ENCODE measurements around the gene SKI. TPM values are rescaled to one million over a fixed set of nuclear protein-coding genes. Genes with fewer than 3 reads are reported as not detected.

SKI gene
- total and polyA plus RNA-seq, 10 of the 15 experiments (the other 5 are each of a cell fraction or from before 2014, with no cell fraction given) = 0.03 to 14.9 (median 0.96) TPM

DNA sequence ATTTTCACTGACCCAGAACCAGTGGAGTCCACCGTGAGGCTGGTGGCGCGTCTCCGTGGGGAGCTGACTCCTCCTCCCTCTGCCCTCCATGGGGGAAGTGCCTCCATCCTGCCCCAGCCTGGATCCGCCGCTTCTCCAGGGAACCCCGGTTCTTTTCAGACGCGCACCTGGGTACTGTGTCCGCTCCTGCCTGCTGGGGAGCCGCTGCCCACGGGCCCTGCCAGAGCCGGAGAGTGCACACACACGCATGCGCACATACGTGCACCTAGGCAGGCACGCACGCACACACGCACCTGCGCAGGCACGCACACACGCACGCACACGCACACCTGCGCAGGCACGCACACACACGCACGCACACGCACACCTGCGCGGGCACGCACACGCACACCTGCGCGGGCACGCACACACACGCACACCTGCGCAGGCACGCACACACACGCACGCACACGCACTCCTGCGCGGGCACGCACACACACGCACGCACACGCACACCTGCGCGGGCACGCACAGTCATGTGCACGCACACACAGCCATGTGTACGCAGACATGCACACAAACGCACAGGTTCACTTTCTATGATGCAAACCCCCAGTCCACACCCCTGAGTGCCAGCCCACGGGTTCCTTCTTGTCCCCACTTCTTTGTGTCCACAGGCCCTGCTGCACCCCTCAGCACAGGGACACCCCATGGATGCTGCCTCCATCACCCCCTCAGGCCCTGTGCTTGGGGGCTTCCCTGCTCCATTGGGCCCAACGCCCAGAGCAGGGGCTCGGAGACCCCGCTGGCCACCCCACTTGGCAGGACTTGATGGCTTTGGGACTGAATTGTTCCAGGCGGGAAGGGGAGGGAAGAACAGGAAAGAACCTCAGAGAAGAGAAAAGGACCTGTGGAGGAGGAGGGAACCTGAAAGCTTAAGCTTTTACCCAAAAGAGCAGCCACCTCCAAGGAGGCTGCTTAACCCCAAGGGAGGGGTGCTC, 120.5 kb downstream of the SKI start (continued):
- peak; percentile 93; the same call in 1 of the 2 replicates for TF ChIP-seq TCF3 (IDR thresholded peaks at IDR 0.05; ENCODE audit: borderline replicate concordance, insufficient read depth, low read depth, low read length)
- TF ChIP-seq MEF2A (IDR thresholded peaks at IDR 0.05; ENCODE audit: insufficient read depth, low read depth, low read length) = no peak

DNA sequence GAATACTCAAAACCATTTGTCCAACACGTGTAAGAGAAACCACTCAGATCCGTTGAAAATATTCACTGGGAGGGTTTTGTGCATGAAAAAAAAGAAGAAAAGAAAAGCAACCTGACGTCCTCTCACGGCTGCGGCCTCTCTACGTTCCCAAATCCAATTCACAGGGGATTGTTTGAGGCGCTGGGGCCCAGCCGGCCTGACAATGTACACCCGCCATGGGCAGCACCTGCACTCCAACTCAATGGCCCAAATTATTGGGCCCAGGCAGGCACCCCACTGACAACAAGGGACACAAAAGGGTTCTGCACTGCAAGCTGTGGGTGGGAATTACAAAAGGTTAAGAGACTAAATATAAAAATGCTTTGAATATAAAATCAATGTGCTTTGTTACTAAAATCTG, 121.7 kb downstream of the SKI start:
- Histone ChIP-seq H3K4me2 (ENCODE audit: control insufficient read depth, insufficient read depth) (no peak overlapping the region), H3K36me3 (ENCODE audit: control insufficient read depth in 2 of 2, insufficient read depth in 2 of 2, low read length in 1 of 2) (no peaks in the 10 kb centered on the region)
- CTCF ChIA-PET = no interaction called here

GRCh38 chr1:2350501-2350900, 122.4 kb downstream of the SKI start:
- H3K79me2 ChIP-seq (ENCODE audit: control insufficient read depth, insufficient read depth, low read length) = no peaks in the 10 kb centered on the region
- H3K9ac ChIP-seq (ENCODE audit: control insufficient read depth, insufficient read depth, low read length) = no peak overlapping the region
- H3K36me3 ChIP-seq (ENCODE audit: control insufficient read depth in 2 of 2, insufficient read depth in 2 of 2, low read length in 1 of 2) = no peaks in the 10 kb centered on the region
- no peak overlapping the region for H3K4me3 ChIP-seq
- no peaks in the 10 kb centered on the region for H4K20me1 ChIP-seq (ENCODE audit: control insufficient read depth, insufficient read depth)
- no peak overlapping the region for H3K27ac ChIP-seq (ENCODE audit: control insufficient read depth, insufficient read depth)
- DNase-seq (ENCODE audit: low read depth, low spot score) (no peak), ATAC-seq (no peak), FAIRE-seq (no peak)
- WGBS (ENCODE audit: insufficient coverage, insufficient replicate concordance, low lambda C conversion rate, missing lambda C conversion rate) = 35% methylated on average over 10 of the region's 10 CpGs
- ChIA-PET SMC1A (ENCODE audit: uncharacterized antibody, unreplicated experiment) (interaction anchor here (0.6 kb wide), 1 partner anchor 33 kb away, joined by 3 read pairs; no protein-coding TSS in a partner anchor), POLR2A (no interaction called here), CTCF (no interaction called here), RAD21 (ENCODE audit: unreplicated experiment) (no interaction called here)
- no peaks in the 10 kb centered on the region for H3K4me1 ChIP-seq (ENCODE audit: control insufficient read depth, insufficient read depth, low read length)
- H3K4me2 ChIP-seq (ENCODE audit: control insufficient read depth, insufficient read depth) = no peak overlapping the region
- no peak overlapping the region for H2AFZ ChIP-seq (ENCODE audit: control insufficient read depth, low read depth, low read length)
- in situ Hi-C loops (cut with MboI) (no loop called here), intact Hi-C loops (cut with micrococcal nuclease; ENCODE audit: unreplicated experiment) (no loop called here)
- no peaks in the 10 kb centered on the region for H3K9me3 ChIP-seq (replicated peaks; ENCODE audit: control insufficient read depth, insufficient read depth, low read length)
- H3K27me3 ChIP-seq (replicated peaks in 1 of 2; ENCODE audit: control insufficient read depth in 2 of 2, insufficient read depth in 2 of 2, low read length in 1 of 2) = no peaks in the 10 kb centered on the region
- BruUV-seq (replicated peaks) = no TSS peak
- no peak for TF ChIP-seq SMARCA5 (IDR thresholded peaks at IDR 0.05)
- TF ChIP-seq RFX5 (IDR thresholded peaks at IDR 0.05; ENCODE audit: low read depth, low read length) = no peak
- TF ChIP-seq, protein P1, sequence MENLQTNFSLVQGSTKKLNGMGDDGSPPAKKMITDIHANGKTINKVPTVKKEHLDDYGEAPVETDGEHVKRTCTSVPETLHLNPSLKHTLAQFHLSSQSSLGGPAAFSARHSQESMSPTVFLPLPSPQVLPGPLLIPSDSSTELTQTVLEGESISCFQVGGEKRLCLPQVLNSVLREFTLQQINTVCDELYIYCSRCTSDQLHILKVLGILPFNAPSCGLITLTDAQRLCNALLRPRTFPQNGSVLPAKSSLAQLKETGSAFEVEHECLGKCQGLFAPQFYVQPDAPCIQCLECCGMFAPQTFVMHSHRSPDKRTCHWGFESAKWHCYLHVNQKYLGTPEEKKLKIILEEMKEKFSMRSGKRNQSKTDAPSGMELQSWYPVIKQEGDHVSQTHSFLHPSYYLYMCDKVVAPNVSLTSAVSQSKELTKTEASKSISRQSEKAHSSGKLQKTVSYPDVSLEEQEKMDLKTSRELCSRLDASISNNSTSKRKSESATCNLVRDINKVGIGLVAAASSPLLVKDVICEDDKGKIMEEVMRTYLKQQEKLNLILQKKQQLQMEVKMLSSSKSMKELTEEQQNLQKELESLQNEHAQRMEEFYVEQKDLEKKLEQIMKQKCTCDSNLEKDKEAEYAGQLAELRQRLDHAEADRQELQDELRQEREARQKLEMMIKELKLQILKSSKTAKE (IDR thresholded peaks at IDR 0.05; ENCODE audit: low read depth, poor library complexity, severe bottlenecking) = no peak
- TF ChIP-seq ZNF622 (IDR thresholded peaks at IDR 0.05) = no peak
- TF ChIP-seq GABPA (IDR thresholded peaks at IDR 0.05; ENCODE audit: low read depth) = no peak
- TF ChIP-seq, protein P2, sequence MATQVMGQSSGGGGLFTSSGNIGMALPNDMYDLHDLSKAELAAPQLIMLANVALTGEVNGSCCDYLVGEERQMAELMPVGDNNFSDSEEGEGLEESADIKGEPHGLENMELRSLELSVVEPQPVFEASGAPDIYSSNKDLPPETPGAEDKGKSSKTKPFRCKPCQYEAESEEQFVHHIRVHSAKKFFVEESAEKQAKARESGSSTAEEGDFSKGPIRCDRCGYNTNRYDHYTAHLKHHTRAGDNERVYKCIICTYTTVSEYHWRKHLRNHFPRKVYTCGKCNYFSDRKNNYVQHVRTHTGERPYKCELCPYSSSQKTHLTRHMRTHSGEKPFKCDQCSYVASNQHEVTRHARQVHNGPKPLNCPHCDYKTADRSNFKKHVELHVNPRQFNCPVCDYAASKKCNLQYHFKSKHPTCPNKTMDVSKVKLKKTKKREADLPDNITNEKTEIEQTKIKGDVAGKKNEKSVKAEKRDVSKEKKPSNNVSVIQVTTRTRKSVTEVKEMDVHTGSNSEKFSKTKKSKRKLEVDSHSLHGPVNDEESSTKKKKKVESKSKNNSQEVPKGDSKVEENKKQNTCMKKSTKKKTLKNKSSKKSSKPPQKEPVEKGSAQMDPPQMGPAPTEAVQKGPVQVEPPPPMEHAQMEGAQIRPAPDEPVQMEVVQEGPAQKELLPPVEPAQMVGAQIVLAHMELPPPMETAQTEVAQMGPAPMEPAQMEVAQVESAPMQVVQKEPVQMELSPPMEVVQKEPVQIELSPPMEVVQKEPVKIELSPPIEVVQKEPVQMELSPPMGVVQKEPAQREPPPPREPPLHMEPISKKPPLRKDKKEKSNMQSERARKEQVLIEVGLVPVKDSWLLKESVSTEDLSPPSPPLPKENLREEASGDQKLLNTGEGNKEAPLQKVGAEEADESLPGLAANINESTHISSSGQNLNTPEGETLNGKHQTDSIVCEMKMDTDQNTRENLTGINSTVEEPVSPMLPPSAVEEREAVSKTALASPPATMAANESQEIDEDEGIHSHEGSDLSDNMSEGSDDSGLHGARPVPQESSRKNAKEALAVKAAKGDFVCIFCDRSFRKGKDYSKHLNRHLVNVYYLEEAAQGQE (IDR thresholded peaks at IDR 0.05; ENCODE audit: low read depth, low read length) = no peak

More for the DNA sequence above, 121.7 kb downstream of the SKI start:
- Histone ChIP-seq H3K9ac (ENCODE audit: control insufficient read depth, insufficient read depth, low read length) (no peak overlapping the region), H3K4me1 (ENCODE audit: control insufficient read depth, insufficient read depth, low read length) (no peaks in the 10 kb centered on the region), H3K27ac (ENCODE audit: control insufficient read depth, insufficient read depth) (no peak overlapping the region), H4K20me1 (ENCODE audit: control insufficient read depth, insufficient read depth) (no peaks in the 10 kb centered on the region), H2AFZ (ENCODE audit: control insufficient read depth, low read depth, low read length) (no peak overlapping the region), H3K27me3 (replicated peaks in 1 of 2; ENCODE audit: control insufficient read depth in 2 of 2, insufficient read depth in 2 of 2, low read length in 1 of 2) (no peaks in the 10 kb centered on the region), H3K9me3 (replicated peaks; ENCODE audit: control insufficient read depth, insufficient read depth, low read length) (no peaks in the 10 kb centered on the region), H3K4me3 (no peak overlapping the region), H3K79me2 (ENCODE audit: control insufficient read depth, insufficient read depth, low read length) (no peaks in the 10 kb centered on the region)
- POLR2A ChIA-PET = no interaction called here
- no peak for TF ChIP-seq CREB1 (IDR thresholded peaks at IDR 0.05; ENCODE audit: low read depth)
- no peak for TF ChIP-seq HDGF (IDR thresholded peaks at IDR 0.05)
- no peak for ATAC-seq
- in situ Hi-C loops (cut with MboI) (no loop called here), intact Hi-C loops (cut with micrococcal nuclease; ENCODE audit: unreplicated experiment) (no loop called here)
- SMC1A ChIA-PET (ENCODE audit: uncharacterized antibody, unreplicated experiment) = no interaction called here
- no peak for FAIRE-seq
- no TSS peak for BruUV-seq (replicated peaks)
- RAD21 ChIA-PET (ENCODE audit: unreplicated experiment) = no interaction called here
- 54% methylated on average over 9 of the region's 9 CpGs for WGBS (ENCODE audit: insufficient coverage, insufficient replicate concordance, low lambda C conversion rate, missing lambda C conversion rate)
- DNase-seq (ENCODE audit: low read depth, low spot score) = no peak
